PFSK-1 (cell line): ENCODE measurements around the gene STAG1.

Experiments
- POLR2AphosphoS5 ChIP-seq: IDR thresholded peaks from 2 replicates; pipeline ENCODE4 v1.6.1; 2012; ENCODE audit warnings: low read depth, mild to moderate bottlenecking, control low read depth, low read length, moderate library complexity
- SIN3A ChIP-seq: IDR thresholded peaks from 2 replicates; pipeline ENCODE4 v1.6.1; 2012; ENCODE audit warnings: mild to moderate bottlenecking, low read length, moderate library complexity, borderline replicate concordance; ENCODE audit not compliant: insufficient read depth
- TAF1 ChIP-seq: IDR thresholded peaks from 2 replicates; pipeline ENCODE4 v1.6.1; 2012; ENCODE audit warnings: low read length, control low read depth, borderline replicate concordance; ENCODE audit not compliant: insufficient read depth
- TF ChIP-seq, protein P1 (sequence below), 2 experiments: IDR thresholded peaks; 2 replicates each; pipeline versions ENCODE4 v1.6.1 to v1.8.0; 2011 to 2012; ENCODE audit warnings: low read depth in 2 of 2, low read length in 2 of 2, control low read depth in 1 of 2, inconsistent platforms in 1 of 2, mild to moderate bottlenecking in 1 of 2, moderate library complexity in 1 of 2; ENCODE audit not compliant: insufficient read depth in 1 of 2

DNA sequence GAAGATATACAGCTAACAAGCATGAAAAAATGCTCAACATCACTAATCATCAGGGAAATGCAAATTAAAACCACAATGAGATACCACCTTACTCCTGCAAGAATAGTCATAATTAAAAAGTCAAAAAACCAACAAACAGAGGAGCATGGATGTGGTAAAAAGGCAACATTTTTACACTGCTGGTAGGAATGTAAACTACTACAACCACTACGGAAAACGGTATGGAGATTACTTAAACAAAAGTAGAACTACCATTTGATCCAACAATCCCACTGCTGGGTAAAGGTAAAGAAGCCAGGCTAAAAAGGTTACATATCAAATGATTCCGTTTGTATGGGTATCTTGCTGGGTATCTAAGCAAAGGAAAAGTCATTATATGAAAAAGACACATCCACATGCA is 53.8 kb downstream of the STAG1 start:
- no peak for TF ChIP-seq POLR2AphosphoS5
- TF ChIP-seq, protein P1, sequence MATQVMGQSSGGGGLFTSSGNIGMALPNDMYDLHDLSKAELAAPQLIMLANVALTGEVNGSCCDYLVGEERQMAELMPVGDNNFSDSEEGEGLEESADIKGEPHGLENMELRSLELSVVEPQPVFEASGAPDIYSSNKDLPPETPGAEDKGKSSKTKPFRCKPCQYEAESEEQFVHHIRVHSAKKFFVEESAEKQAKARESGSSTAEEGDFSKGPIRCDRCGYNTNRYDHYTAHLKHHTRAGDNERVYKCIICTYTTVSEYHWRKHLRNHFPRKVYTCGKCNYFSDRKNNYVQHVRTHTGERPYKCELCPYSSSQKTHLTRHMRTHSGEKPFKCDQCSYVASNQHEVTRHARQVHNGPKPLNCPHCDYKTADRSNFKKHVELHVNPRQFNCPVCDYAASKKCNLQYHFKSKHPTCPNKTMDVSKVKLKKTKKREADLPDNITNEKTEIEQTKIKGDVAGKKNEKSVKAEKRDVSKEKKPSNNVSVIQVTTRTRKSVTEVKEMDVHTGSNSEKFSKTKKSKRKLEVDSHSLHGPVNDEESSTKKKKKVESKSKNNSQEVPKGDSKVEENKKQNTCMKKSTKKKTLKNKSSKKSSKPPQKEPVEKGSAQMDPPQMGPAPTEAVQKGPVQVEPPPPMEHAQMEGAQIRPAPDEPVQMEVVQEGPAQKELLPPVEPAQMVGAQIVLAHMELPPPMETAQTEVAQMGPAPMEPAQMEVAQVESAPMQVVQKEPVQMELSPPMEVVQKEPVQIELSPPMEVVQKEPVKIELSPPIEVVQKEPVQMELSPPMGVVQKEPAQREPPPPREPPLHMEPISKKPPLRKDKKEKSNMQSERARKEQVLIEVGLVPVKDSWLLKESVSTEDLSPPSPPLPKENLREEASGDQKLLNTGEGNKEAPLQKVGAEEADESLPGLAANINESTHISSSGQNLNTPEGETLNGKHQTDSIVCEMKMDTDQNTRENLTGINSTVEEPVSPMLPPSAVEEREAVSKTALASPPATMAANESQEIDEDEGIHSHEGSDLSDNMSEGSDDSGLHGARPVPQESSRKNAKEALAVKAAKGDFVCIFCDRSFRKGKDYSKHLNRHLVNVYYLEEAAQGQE (IDR thresholded peaks at IDR 0.05; ENCODE audit: insufficient read depth in 1 of 2, low read depth in 2 of 2, low read length in 2 of 2), result no peak
- no peak for TF ChIP-seq TAF1
- TF ChIP-seq SIN3A, result no peak
